ENCODE data around the gene STYK1.
"Not testable (repeated sequence)": the region's sequence is repeated elsewhere in the genome, so short reads cannot be mapped to it uniquely, and the experiment has no call there.

Gene STYK1

GRCh38 chr12:10617863-10618262, 56.0 kb downstream of the STYK1 start:
- DNase-seq, result no peak

- DNase-seq, result no peak
Measured at GRCh38 chr12:10615532-10615931, 58.3 kb downstream of the STYK1 start.

GRCh38 chr12:10614056-10614370, 59.8 kb downstream of the STYK1 start:
- no peak for DNase-seq

DNA sequence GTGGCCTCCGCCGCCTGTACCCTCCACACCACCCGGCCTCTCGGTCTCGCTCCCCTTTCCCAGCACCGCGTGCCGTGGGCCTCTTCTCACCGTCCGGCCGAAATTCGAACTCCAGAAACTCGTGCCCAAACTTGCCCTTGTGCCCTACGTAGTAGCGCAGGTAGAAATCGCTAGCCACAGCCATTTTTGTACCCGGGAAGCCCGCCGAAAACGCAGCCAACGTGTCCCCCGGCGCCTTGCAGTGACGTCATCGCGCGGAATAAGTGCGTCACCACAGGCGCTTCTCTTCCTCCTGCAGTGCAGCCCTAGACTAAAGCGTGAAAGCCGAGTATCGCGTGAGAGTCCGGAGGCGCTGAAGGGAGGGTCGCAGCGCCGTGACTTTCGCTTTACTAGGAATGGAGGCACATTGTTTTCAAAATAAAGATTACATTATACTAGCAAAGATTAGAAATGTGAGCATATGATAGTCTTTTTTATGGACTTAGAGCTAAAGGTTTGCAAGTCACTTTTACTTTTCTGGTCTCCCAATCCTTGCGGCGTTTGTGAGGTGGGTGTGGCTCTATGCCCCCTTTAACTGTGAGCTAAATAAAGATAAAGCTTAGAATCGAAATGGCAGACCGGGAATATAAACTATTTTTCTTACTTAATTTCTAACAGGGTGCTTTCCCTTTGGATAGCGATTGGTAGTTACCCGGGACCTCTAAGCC, 60.4 kb downstream of the STYK1 start, which contains the start of gene MAGOHB:
TSS of gene MAGOHB (minus strand) at position 261 of the 707 bp plus-strand sequence. CDS start at position 184, 77 bp downstream.
- DNase-seq, result peak; percentile 89

- DNase-seq, result no peak
Measured at GRCh38 chr12:10612984-10613348, 60.9 kb downstream of the STYK1 start.

- no peak for DNase-seq
Measured at GRCh38 chr12:10612110-10612509, 61.7 kb downstream of the STYK1 start.

GRCh38 chr12:10611258-10611657, 62.6 kb downstream of the STYK1 start:
- DNase-seq, result not testable (repeated sequence)

DNA sequence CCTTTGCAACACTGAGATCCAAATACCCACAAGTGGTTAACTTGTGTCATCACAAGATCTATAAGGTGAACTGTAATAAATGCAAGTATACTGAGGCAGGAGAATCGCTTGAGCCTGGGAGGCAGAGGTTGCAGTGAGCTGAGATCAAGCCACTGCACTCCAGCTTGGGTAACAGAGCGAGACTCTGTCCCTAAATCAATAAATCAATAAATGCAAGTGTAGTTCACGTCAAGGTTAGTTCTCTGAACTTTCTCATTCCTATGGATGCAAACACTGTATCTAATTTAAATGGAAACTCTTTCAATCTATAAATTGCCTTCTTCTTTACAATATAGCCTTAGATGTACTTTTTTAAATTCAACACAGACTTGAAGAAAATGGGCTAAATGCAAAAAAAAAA, 63.7 kb downstream of the STYK1 start:
- DNase-seq, result no peak

DNA sequence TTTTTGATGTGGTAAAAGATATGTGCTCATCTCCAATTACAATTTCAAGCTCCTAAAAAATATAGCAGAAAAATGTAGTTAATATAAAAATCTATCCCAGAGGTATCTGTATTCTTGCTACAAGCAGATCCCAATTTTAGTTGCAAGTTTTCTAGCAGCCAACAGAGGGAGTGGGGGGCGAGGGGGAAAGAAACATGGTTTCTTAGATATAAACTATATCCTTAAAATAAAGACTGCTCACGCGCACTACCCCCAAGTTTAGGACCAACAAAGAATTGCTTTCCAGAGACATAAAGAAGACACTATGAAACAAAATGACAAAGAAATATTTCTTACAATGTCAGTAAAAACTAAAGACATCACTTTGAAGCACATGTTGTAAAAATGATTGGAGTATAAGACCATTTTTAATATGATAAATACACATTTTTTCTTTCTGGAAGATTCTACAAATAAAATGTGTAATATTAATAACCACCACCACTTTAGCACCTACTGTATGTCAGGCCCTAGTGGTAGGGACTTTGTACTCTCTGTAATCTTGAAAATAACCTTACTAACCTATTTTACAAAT, 65.9 kb downstream of the STYK1 start:
- no peak for DNase-seq

DNA sequence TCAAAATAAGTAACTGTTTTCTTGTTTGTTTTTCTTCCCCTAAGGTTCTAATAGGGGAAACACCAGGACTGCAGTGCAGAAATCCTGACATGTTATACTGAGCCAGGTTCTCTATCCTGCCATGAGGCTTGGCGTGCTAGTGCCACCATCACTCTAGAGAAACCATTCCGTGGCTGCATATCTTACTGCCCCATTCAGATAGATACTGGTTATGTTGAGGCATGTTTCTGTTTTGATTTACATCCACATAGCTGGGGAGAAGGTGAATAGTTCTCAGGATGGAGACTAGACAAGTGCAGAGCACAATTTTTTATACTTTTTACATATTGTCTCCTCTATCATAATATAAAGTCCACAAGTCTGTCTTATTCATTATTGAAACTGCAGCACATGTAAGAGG, 72.0 kb downstream of the STYK1 start:
- no peak for DNase-seq

DNA sequence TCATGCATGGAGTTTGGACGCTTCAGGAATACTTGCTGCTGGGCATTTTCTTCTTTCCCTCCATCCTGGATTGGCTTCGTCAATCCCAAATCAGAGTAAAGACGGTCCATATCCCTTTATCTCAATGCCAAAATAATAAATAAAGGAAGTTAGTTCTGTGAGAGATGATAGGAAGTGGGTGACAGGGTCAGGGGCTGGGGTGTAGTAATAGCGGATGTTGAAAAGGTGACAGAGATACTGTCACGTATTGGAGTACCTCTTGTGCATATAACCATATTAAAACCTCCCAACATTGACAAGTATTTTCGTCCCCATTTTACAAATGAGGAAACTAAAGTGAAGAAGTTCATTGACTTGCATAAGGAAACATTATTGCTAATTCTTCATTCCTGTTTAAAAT, 72.9 kb downstream of the STYK1 start:
- DNase-seq, result no peak

DNA sequence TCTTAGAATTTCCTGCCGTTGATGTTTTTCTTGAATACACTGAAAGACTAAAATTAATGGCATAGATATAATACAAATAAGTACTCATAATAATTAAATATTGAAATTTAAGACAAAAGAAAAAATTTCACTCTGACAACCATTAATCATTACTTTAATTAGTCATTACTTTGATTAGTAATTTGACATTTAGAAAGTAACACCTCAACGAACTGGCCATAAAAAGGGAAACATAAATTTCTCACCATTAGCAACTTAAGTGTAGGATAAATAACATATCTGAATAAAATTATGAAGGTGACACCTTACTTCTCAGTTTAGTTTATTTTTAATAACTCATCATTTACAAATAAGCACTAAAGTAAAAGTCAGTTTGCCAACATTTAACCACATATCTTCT, 78.0 kb downstream of the STYK1 start:
- DNase-seq, result no peak

DNA sequence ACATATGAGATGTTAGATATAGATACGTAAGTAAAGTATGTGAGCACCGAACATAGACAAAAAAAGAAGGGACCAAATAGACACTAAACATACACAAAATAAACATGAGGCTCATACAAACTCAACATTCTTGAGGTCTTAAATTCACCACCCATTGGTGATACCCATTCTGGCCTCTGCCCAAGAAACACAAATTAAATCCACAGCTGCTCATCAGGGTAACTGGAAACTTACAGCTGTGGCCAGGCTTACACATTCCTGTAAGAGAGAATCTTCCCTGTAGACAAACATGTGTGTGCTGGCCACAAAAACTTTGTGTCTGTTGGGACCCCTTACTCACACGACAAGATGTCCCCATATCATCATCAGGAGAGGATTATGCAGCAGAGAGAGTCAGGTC, 82.9 kb downstream of the STYK1 start:
- DNase-seq, result no peak

- DNase-seq, result no peak
Measured at GRCh38 chr12:10584415-10584814, 89.4 kb downstream of the STYK1 start.

GRCh38 chr12:10582704-10583103, 91.1 kb downstream of the STYK1 start:
- DNase-seq, result no peak

GRCh38 chr12:10582133-10582532, 91.7 kb downstream of the STYK1 start:
- DNase-seq, result not testable (repeated sequence)

GRCh38 chr12:10574307-10574706, 99.5 kb downstream of the STYK1 start:
- no peak for DNase-seq

- DNase-seq, result not testable (repeated sequence)
Measured at GRCh38 chr12:10572021-10572490, 101.8 kb downstream of the STYK1 start.

DNA sequence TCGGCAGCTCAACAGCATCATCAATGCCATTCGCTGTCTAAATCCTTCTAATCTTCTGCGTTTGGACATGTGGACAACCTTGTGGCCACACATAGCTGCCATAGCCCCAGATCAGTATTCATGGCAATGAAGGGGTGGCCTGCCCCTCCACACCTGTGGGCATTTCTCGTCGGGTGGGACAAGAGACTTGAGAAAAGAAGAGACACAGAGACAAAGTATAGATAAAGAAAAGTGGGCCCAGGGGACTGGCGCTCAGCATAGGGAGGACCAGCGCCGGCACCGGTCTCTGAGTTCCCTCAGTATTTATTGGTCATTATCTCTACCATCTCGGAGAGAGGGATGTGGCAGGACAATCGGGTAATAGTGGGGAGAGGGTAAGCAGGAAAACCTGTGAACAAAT, 102.7 kb downstream of the STYK1 start:
- DNase-seq, result no peak

Data from NCI-H1048 (cell line).